Fibroblast of the conjunctiva (primary cell): ENCODE measurements around the gene RPA3.

ENCODE experiments used
- DNase-seq: peaks from one replicate; pipeline ENCODE4 v3.0.0-alpha.2; 2010; ENCODE audit warnings: low read depth

Gene RPA3

GRCh38 chr7:7653593-7654187 is 64.7 kb downstream of the RPA3 start:
- no peak for DNase-seq

- DNase-seq: no peak
Measured at GRCh38 chr7:7652798-7653540, 65.4 kb downstream of the RPA3 start.

GRCh38 chr7:7651479-7651878 is 66.9 kb downstream of the RPA3 start:
- DNase-seq: no peak

- no peak for DNase-seq
Measured at GRCh38 chr7:7650682-7651206, 67.7 kb downstream of the RPA3 start.

GRCh38 chr7:7647495-7648036 is 70.8 kb downstream of the RPA3 start:
- DNase-seq: no peak

- no peak for DNase-seq
Measured at GRCh38 chr7:7642081-7642480, 76.3 kb downstream of the RPA3 start.

GRCh38 chr7:7641129-7641663 is 77.2 kb downstream of the RPA3 start:
- DNase-seq: no peak

- peak; percentile 96 for DNase-seq
Measured at GRCh38 chr7:7640221-7641128, 77.9 kb downstream of the RPA3 start, which contains the start of gene UMAD1. TSS of gene UMAD1 (plus strand) at chr7:7640752. CDS start at chr7:7673372, 32,620 bp downstream.

- no peak for DNase-seq
Measured at GRCh38 chr7:7639847-7640220, 78.6 kb downstream of the RPA3 start.

- DNase-seq: no peak
Measured at GRCh38 chr7:7639421-7639820, 79.0 kb downstream of the RPA3 start.

- no peak for DNase-seq
Measured at GRCh38 chr7:7630626-7631329, 87.6 kb downstream of the RPA3 start.

- no peak for DNase-seq
Measured at GRCh38 chr7:7628476-7628875, 89.9 kb downstream of the RPA3 start.

GRCh38 chr7:7620644-7621210 is 97.7 kb downstream of the RPA3 start:
- no peak for DNase-seq

GRCh38 chr7:7620236-7620635 is 98.2 kb downstream of the RPA3 start:
- no peak for DNase-seq

GRCh38 chr7:7618410-7618809 is 100.0 kb downstream of the RPA3 start:
- DNase-seq: no peak

GRCh38 chr7:7617550-7617949 is 100.9 kb downstream of the RPA3 start:
- no peak for DNase-seq

- no peak for DNase-seq
Measured at GRCh38 chr7:7614018-7614741, 104.2 kb downstream of the RPA3 start.

- DNase-seq: no peak
Measured at GRCh38 chr7:7613210-7613609, 105.2 kb downstream of the RPA3 start.

- no peak for DNase-seq
Measured at GRCh38 chr7:7612519-7612918, 105.9 kb downstream of the RPA3 start.

- no peak for DNase-seq
Measured at GRCh38 chr7:7609330-7609729, 109.1 kb downstream of the RPA3 start.
